RPMI8226 (cell line): Measurements from ENCODE around the gene WIPF1.

Experiments used
- DNase-seq: peaks from one replicate; pipeline ENCODE4 v3.0.0-alpha.2; 2015

The WIPF1 gene

DNA sequence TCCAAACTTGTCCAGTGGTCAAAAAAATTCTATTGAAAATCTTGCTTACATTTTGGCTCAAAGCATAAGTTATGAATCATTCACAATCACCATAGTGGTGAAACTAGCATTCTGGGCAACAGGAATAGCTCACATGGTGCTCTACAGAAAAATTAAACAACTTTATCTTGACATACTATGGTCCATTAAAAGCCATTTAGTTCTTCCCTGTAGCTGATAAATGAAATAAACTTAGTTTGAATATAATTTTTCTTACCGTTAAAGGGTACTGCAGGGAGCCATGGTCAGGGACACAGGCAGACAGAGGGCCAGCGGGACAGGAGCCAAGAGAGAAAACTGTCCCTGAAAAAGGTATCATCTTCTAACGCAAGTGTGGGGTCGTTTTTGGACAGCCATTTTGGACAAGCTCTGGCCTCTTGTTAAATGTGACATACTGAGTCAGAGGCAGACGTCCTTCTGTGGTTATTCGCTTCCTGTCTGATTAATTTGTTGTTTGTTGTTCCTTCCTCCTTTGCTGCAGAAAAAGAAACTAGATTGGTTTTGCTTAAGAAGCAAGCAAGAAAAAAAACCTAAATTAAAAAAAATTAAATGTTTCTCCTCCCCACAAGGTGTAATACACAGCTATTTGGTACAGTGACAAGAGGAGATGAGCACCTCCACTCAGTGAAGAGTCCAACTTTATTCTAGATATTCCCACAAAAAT lies at the start of gene WIPF1:
Gene WIPF1, minus strand, starts transcription at position 460 of the 703 bp plus-strand sequence. CDS start 12,231 bp downstream, outside the sequence.
- DNase-seq = peak; percentile 74

DNA sequence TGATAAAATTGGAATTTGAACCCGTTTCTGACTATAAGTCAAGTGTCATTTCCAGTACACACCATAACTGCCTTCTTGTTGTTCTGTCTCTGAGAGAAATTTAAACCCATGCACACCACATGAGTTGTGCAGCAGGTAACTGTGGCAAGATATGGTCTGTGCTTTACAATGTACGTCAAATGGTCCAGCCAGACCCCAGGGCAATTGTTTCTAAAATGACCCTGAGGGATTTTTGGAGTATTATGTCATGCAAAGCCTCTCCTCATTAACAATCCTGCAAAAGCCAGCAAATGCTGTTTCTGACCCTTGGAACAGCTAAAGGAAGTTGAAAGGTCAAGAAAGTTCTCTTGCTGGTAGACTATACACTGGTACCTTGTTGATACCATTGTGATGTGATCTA lies 47.7 kb upstream of the WIPF1 start:
- DNase-seq = no peak

DNA sequence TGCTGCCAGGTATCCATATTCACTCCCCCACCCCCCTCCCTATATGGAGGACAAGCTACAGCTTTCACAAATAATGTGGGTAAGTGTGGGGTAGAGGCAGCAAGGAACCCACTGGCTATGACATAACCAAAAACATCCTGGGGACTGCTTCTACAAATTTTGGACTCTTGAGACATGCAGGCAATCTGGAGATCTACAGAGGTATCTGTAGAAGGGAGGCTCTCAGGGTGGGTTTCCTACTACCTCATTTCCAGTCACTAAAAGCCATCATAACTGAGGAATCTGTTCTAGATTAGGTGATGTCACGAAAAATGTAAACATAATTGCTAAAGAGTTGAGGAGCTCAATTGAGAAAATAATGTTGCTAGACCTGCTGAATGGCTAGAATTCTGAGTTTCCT lies 46.8 kb upstream of the WIPF1 start:
- no peak for DNase-seq

- no peak for DNase-seq
Observed at GRCh38 chr2:174643356-174643755, 45.8 kb upstream of the WIPF1 start.

- DNase-seq = no peak
Observed at GRCh38 chr2:174641168-174641567, 43.6 kb upstream of the WIPF1 start.

DNA sequence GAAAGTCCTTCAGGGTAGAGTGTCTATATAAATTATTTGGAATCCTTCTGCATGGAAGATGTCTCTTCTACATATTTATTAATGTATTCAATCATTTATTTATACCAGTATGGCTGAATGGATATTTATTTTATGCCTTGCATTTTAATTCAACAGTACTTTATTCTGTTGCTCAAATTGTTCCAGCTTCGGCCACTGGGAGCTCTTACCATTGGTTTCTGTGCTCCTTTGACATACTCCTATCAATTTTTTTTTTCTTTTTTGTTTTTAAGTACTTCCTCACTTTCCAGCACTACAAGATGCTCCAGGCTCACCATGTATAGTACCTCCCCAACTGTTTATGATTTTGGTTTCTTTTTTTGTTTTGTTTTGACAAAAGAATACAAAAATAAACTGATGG lies 39.4 kb upstream of the WIPF1 start:
- DNase-seq = no peak

- no peak for DNase-seq
Observed at GRCh38 chr2:174635776-174636404, 38.3 kb upstream of the WIPF1 start.

DNA sequence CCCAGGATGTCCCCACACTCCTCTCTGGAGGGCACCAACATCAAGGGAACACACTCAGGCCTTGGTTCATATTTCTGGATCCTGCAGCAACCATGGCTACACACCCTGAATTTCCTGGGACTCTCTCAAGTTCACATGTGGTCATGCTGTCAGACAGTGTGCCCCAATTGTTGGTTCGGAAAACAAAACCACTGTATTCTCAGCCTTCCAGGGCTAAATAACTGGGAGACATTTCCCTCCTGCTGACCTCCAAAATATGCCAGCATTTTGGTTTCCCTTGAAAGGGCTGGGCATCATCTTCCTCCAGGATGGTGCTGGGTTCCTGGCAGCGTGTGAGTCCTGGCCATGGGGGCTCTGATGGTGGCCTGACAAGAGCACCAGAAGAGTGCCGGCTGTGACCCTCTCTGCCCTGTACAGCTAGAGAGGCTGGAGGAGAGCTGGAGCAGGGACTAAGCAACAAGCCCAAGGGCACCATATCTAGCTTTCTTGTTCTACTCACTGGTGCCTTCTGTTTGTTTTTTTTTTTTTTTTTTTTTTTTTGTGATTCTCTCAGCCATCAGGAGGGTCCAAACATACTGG lies 37.5 kb upstream of the WIPF1 start:
- no peak for DNase-seq

DNA sequence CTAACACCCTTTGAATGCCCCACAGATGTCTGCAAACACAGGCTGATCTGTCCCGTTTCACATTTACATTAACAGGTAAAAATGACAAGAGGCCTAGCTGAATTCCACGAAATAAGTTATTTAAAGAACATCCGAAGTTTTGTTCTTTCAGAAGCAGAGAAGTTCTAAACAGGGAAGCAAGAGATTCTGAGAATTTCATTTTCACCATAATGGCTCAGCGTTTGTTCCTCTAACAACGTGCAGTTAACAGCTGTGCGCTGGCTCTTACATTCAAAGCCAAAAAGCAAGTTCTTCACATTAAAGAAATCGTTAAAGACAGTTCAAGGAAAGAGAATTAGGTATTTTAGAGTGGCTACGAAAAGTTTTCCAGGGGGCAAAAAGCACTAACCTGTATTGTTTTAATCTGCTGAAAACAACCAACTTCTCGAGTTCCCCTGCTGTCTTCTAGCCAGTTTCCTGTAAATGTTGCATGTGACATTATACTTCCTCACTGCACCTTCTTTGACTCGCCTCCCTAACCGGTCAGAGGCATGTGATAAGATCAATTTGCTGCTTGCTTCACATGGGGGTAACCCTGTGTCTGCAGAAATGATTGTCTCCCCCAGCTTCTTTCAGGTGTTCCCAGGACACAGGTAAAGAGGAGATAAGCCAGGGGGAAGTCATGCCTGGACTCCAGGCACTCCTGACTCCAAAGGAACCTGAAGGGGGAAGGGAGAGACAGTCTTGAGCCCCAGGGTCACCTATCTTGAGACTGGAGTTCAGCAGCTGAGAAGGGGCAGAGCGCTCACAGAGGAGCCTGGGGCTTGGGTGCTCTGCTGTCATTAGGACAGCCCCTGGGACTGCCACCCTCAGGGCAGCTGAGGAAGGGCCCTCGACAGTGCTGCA lies 36.8 kb upstream of the WIPF1 start:
- DNase-seq = peak; percentile 69

- DNase-seq = peak; percentile 33
Observed at GRCh38 chr2:174633623-174633930, 36.0 kb upstream of the WIPF1 start.

- peak; percentile 41 for DNase-seq
Observed at GRCh38 chr2:174632841-174633622, 35.4 kb upstream of the WIPF1 start.

DNA sequence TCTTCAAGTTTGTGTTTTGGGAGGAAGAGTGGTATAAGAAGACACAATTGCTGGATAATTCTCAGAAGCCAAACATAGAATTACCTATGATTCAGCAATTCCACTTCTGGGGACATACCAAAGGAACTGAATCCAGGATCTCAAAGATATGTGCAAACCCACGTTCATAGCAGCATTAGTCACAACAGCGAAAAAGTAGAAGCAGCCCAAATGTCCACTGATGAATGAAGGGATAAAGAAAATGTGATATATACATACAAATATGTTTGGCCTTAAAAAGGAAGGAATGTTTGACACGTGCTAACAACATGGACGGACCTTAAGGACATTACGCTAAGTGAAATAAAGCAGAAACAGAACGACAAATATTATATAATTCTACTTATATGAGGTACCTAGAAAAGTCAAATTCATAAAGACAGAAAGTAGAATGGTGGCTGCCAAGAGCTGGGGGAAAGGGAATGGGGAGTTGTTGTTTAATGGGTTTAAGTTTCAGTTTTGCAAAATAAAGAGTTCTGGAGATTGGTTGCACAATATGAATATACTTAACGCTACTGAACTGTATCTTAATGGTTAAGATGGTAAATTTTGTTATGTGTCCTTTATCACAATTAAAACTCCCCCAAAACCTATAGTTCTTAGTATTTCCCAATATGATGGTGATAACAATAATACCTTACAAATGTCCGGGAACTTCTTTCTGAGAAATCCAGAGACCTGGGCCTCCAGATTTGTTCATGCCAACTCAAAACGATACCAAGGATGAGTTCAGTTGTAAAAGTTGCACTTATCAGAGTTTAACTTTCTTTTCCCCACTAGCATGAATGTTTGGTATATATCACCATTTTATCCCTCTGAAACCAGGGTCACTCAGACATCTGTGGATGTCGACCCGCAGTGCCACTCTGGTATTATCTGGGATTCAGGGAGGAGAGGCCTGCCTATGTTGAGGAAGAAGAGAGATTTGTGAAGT lies 33.7 kb upstream of the WIPF1 start:
- no peak for DNase-seq

- DNase-seq = no peak
Observed at GRCh38 chr2:174630107-174630506, 32.5 kb upstream of the WIPF1 start.

- no peak for DNase-seq
Observed at GRCh38 chr2:174629506-174629905, 31.9 kb upstream of the WIPF1 start.

DNA sequence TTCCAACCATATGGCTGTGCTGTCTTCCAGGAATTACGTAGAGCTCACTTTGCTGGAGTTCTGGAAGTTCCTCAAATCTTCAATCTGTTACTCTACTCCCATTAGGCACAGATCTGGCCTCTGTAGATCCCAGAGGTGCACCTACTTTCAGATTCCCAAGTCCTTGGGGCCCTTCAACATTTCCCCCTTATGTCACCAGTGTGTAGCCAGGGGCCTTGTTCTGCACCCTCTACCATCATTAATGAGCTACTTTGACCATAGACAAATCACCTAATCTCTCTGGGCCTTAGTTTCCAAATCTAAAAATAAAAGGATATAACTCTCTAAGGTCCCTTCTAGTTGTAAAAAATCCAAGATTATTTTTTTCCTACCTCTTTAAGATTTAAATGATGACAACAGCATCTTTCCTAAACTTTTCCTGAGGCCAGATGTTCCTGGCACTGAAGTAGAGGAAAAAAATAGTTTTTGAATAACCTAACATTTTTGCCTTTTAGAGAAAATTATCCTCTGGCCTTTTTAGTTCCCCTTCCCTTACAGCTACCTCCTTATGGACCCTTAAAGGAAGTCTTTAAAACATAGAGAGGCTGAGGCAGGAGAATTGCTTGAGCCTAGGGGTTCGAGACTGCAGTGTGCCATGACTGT lies 31.0 kb upstream of the WIPF1 start:
- DNase-seq = no peak

DNA sequence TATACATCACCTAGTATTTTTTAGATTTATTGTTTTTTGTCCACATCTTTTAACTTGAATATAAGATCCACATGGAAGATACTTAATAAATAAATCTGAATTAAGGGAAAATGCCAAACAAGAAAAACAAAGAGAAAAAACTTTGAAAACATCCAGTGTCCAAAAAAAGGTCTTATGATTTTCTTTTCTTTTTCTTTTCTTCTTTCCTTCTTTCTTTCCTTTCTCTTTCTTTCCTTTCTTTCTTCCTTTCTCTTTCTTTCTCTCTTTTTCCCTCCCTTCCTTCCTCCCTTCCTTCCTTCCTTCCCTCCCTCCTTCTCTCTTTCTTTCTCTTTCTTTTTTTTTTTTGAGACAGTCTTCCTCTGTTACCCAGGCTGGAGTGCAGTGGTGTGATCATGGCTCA lies 29.6 kb upstream of the WIPF1 start:
- DNase-seq = no peak

DNA sequence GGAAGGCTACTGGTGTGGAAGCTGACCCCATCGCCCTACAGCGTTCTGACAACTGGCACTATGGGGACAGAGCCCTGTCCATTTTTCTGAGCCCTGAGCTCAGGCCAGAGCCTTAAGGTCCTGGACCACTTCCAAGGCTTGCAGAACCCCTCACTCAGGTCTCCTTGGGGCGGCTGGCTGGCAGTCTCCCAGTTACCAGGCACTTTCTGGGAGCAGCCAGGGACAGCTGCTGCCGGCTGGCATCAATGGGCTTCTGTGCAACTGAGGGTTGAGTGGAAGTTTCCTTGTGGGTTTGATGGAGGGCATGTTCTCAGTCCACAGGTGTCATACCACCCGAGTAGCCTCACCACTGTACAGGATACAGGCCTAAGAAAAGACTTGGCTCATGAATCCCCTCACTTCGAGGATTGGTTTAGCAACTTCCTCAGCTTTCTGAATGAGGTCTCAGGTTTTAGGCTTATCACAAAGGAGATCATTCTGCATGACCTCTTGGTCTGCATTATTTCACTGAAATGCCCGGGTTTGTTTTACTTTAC lies 27.4 kb upstream of the WIPF1 start:
- DNase-seq = no peak

DNA sequence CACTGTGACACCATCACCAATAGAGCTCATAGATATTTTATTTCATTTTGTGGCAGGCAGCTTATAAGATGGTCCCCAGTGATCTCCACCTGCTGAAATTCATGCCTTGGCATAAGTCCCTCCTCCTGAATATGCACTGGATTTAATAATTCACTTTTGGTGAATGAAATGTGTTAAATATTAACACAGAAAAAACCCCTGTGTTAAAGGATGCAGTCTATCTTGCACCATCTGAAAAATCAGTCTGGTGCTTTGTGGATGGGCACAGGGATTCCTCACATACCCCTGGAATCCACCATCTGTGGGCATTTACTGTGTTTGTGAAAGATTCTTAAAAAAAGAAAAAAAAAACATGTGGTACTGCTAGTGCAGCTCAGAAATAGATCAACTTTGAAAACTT lies 26.1 kb upstream of the WIPF1 start:
- DNase-seq = no peak

- DNase-seq = no peak
Observed at GRCh38 chr2:174623106-174623637, 25.6 kb upstream of the WIPF1 start.

DNA sequence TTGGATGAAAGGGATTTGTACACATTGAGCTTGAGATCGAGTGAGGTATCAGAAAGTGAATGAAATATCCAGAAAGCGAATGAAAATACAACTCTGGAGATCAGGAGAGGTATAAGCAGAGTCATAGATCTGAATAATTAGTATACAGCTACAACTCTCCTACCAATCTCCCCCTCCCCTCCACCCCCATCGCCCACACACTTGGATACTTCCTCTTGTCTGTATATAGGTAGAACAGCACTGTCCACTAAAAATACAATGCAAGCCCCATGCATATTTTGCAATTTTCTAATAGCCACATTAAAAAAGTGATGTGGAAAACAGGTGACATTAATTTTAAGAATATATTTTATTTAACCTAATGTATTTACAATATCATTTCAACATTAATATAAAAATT lies 23.7 kb upstream of the WIPF1 start:
- no peak for DNase-seq
